Mesothelial cell of epicardium (in vitro differentiated cells): ENCODE results near the gene TMEM167B. TPM values are rescaled to one million over a fixed set of nuclear protein-coding genes. Genes with fewer than 3 reads are reported as not detected.
"Not testable (repeated sequence)": the region's sequence is repeated elsewhere in the genome, so short reads cannot be mapped to it uniquely, and the experiment has no call there.

Experiments
- DNase-seq, 2 experiments: peaks; one replicate each; pipeline ENCODE4 v3.0.0; 2021; ENCODE audit warnings: low spot score in 2 of 2; ENCODE audit not compliant: unreplicated experiment in 2 of 2
- H3K27ac Mint-ChIP-seq: 2 replicates; pipeline ENCODE4 v1.8.0; 2021; ENCODE audit warnings: mixed read lengths
- H3K27me3 Mint-ChIP-seq: 2 replicates; pipeline ENCODE4 v1.8.0; 2021; ENCODE audit warnings: low read depth, mixed read lengths
- H3K36me3 Mint-ChIP-seq: 2 replicates; pipeline ENCODE4 v1.8.0; 2021; ENCODE audit warnings: mixed read lengths
- H3K4me1 Mint-ChIP-seq: 2 replicates; pipeline ENCODE4 v1.8.0; 2021; ENCODE audit warnings: mixed read lengths
- H3K4me3 Mint-ChIP-seq: 2 replicates; pipeline ENCODE4 v1.8.0; 2021; ENCODE audit warnings: mild to moderate bottlenecking, moderate library complexity, mixed read lengths
- H3K9me3 Mint-ChIP-seq: 2 replicates; pipeline ENCODE4 v1.8.0; 2021; ENCODE audit warnings: mixed read lengths
- total RNA-seq: library from RNA; stranded (reverse); gene quantifications from 3 replicates; pipeline ENCODE4 v1.2.1, GENCODE V29; 2021
- TF ChIP-seq, protein P1 (sequence below): fragments of 200-600 bp; sonication (generic); IDR thresholded peaks from one replicate; pipeline ENCODE4 v1.5.0; 2021; ENCODE audit warnings: antibody characterized with exemption; ENCODE audit not compliant: unreplicated experiment

TMEM167B gene
- total RNA-seq, 1 donor from 2014 or later, result 33.5 TPM

GRCh38 chr1:109047339-109047738 lies 43.2 kb upstream of the TMEM167B start:
- Mint-ChIP-seq H3K27me3 (peaks cover 8% of the 10 kb centered on the region), H3K27ac (no peak overlapping the region), H3K4me1 (no peaks in the 10 kb centered on the region), H3K36me3 (no peaks in the 10 kb centered on the region), H3K9me3 (no peaks in the 10 kb centered on the region), H3K4me3 (no peak overlapping the region)
- no peak for DNase-seq
- TF ChIP-seq, protein P1, sequence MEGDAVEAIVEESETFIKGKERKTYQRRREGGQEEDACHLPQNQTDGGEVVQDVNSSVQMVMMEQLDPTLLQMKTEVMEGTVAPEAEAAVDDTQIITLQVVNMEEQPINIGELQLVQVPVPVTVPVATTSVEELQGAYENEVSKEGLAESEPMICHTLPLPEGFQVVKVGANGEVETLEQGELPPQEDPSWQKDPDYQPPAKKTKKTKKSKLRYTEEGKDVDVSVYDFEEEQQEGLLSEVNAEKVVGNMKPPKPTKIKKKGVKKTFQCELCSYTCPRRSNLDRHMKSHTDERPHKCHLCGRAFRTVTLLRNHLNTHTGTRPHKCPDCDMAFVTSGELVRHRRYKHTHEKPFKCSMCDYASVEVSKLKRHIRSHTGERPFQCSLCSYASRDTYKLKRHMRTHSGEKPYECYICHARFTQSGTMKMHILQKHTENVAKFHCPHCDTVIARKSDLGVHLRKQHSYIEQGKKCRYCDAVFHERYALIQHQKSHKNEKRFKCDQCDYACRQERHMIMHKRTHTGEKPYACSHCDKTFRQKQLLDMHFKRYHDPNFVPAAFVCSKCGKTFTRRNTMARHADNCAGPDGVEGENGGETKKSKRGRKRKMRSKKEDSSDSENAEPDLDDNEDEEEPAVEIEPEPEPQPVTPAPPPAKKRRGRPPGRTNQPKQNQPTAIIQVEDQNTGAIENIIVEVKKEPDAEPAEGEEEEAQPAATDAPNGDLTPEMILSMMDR, result no peak

- Mint-ChIP-seq H3K9me3 (no peaks in the 10 kb centered on the region), H3K4me1 (no peaks in the 10 kb centered on the region), H3K4me3 (no peak overlapping the region), H3K36me3 (no peaks in the 10 kb centered on the region), H3K27me3 (peaks cover 8% of the 10 kb centered on the region), H3K27ac (no peak overlapping the region)
- DNase-seq, result no peak
- TF ChIP-seq, protein P1, result no peak
These were observed 42.2 kb upstream of the TMEM167B start for GRCh38 chr1:109048335-109048734.

- TF ChIP-seq, protein P1, result no peak
- peaks cover 8% of the 10 kb centered on the region for H3K27me3 Mint-ChIP-seq
- H3K27ac Mint-ChIP-seq, result no peak overlapping the region
- no peaks in the 10 kb centered on the region for H3K4me1 Mint-ChIP-seq
- no peak for DNase-seq
- H3K36me3 Mint-ChIP-seq, result no peaks in the 10 kb centered on the region
- no peak overlapping the region for H3K4me3 Mint-ChIP-seq
- no peaks in the 10 kb centered on the region for H3K9me3 Mint-ChIP-seq
These were observed 40.2 kb upstream of the TMEM167B start for GRCh38 chr1:109050228-109050995.

DNA sequence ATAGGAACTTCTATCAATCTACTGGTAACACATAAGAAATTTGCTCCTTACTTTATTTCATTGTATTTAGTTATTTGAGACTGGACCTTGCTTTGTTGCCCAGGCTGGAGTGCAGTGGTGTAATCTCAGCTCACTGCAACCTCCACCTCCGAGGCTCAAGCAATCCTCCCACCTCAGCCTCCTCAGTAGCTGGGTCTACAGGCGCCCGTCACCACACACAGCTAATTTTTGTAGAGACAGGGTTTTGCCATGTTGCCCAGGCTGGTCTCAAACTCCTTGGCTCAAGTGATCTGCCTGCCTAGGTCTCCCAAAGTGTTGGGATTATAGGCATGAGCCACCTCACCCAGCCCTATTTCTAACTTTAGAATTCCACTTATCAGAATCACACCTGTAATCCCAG lies 38.4 kb upstream of the TMEM167B start:
- not testable (repeated sequence) for H3K4me3 Mint-ChIP-seq, H3K9me3 Mint-ChIP-seq, H3K36me3 Mint-ChIP-seq, DNase-seq, H3K27me3 Mint-ChIP-seq, H3K4me1 Mint-ChIP-seq, H3K27ac Mint-ChIP-seq

- DNase-seq, result no peak
- Mint-ChIP-seq H3K27ac (no peak overlapping the region), H3K27me3 (no peaks in the 10 kb centered on the region), H3K36me3 (no peaks in the 10 kb centered on the region), H3K4me3 (no peak overlapping the region), H3K4me1 (no peaks in the 10 kb centered on the region), H3K9me3 (no peaks in the 10 kb centered on the region)
- TF ChIP-seq, protein P1, result no peak
These were observed 34.5 kb upstream of the TMEM167B start for GRCh38 chr1:109056064-109056463.

- no peaks in the 10 kb centered on the region for H3K9me3 Mint-ChIP-seq
- H3K4me1 Mint-ChIP-seq, result no peaks in the 10 kb centered on the region
- DNase-seq, result no peak
- peaks cover 2% of the 10 kb centered on the region for H3K36me3 Mint-ChIP-seq
- H3K27me3 Mint-ChIP-seq, result no peaks in the 10 kb centered on the region
- no peak overlapping the region for H3K4me3 Mint-ChIP-seq
- TF ChIP-seq, protein P1, result no peak
- H3K27ac Mint-ChIP-seq, result no peak overlapping the region
These were observed 31.5 kb upstream of the TMEM167B start for GRCh38 chr1:109059026-109059425.
